ENCODE measurements around the gene RANBP3. TPM values are rescaled to one million over a fixed set of nuclear protein-coding genes. Genes with fewer than 3 reads are reported as not detected.

The RANBP3 gene
- total and polyA plus RNA-seq, 8 donors: 64.6 to 91.9 (median 77.1) TPM

DNA sequence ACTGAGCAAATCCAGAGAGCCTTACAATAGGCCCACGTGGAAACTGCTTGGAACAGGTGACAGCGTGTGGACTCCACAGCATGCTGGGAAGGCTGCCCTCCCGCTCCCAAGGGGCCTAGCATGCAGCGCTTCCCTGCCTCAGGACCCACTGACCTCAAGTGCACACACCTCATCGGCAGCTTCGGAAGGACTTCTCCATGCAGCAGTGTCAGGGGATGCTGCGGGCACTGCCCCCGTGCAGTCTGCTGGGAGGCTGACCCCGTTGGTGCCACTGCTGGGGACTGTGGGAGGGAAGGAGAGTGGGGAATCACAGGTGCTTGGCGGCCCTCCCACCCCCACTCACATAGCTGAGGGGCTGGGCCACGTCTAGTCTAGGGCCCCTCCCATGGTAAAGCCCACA, 46.7 kb downstream of the RANBP3 start:
- DNase-seq: peak in 1 of 4 donors; percentile 68
- no peak for ATAC-seq
- H3K9me3 ChIP-seq: no peaks in the 10 kb centered on the region
- peaks cover 4 to 9% of the 10 kb centered on the region in 2 donors for H3K4me1 ChIP-seq
- TF ChIP-seq, protein P1, sequence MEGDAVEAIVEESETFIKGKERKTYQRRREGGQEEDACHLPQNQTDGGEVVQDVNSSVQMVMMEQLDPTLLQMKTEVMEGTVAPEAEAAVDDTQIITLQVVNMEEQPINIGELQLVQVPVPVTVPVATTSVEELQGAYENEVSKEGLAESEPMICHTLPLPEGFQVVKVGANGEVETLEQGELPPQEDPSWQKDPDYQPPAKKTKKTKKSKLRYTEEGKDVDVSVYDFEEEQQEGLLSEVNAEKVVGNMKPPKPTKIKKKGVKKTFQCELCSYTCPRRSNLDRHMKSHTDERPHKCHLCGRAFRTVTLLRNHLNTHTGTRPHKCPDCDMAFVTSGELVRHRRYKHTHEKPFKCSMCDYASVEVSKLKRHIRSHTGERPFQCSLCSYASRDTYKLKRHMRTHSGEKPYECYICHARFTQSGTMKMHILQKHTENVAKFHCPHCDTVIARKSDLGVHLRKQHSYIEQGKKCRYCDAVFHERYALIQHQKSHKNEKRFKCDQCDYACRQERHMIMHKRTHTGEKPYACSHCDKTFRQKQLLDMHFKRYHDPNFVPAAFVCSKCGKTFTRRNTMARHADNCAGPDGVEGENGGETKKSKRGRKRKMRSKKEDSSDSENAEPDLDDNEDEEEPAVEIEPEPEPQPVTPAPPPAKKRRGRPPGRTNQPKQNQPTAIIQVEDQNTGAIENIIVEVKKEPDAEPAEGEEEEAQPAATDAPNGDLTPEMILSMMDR (IDR thresholded peaks at IDR 0.05): no peak
- no peak overlapping the region for H3K4me3 ChIP-seq
- H3K27me3 ChIP-seq: no peaks in the 10 kb centered on the region
- intact Hi-C loops (cut with DNase I): no loop called here
- peaks cover 0 to 100% of the 10 kb centered on the region in 2 donors for H3K36me3 ChIP-seq
- H3K27ac ChIP-seq: no peak overlapping the region

DNA sequence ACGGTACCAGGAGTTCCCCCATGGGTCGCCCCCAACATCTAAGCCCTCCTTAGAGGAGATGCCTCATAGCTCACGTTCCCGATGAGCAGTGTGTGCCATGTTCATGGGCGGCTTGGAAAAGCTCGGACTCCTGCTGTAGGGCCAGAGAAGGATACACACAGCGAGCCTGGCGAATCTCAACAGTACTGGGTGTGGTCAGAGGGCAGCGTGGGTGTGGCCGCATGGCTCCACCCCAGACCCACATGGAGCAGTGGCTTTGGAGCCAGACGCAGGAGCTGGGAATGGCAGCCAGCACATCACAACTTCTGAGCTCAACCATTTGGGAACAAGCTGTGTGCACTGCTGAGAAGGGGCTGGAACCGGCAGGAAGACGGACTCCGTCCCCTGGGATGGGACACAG, 48.3 kb downstream of the RANBP3 start:
- intact Hi-C loops (cut with DNase I): no loop called here
- Histone ChIP-seq H3K27me3 (no peaks in the 10 kb centered on the region), H3K36me3 (peaks cover 0 to 100% of the 10 kb centered on the region in 2 donors), H3K27ac (no peak overlapping the region), H3K4me3 (no peak overlapping the region), H3K4me1 (peaks cover 3 to 4% of the 10 kb centered on the region in 2 donors), H3K9me3 (no peaks in the 10 kb centered on the region)
- DNase-seq (no peak), ATAC-seq (no peak)
- TF ChIP-seq, protein P1 (IDR thresholded peaks at IDR 0.05): no peak

DNA sequence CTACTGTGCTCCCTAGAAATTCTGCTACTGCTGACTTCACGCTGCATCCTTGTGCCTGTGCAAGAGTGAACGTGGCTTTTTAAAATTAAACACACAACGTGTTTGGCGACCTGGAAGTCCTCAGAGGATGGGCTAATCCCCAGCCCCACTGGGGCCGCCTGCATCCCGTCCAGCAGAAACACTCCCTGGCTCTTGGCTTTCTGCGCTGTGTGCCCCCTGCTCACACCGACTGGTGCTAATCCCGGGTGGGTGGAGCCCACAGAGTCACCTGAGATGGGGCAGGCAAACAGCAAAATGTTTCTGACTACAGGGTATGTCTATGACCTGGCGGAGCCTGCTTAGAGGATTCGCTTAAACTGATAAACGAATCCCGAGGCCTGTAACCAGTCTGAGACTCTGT, 48.8 kb downstream of the RANBP3 start:
- Histone ChIP-seq H3K4me3 (no peak overlapping the region), H3K4me1 (peaks cover 0 to 4% of the 10 kb centered on the region in 2 donors), H3K27ac (no peak overlapping the region), H3K27me3 (no peaks in the 10 kb centered on the region), H3K9me3 (no peaks in the 10 kb centered on the region), H3K36me3 (peaks cover 0 to 100% of the 10 kb centered on the region in 2 donors)
- DNase-seq (no peak), ATAC-seq (no peak)
- TF ChIP-seq, protein P1 (IDR thresholded peaks at IDR 0.05): no peak
- intact Hi-C loops (cut with DNase I): no loop called here

DNA sequence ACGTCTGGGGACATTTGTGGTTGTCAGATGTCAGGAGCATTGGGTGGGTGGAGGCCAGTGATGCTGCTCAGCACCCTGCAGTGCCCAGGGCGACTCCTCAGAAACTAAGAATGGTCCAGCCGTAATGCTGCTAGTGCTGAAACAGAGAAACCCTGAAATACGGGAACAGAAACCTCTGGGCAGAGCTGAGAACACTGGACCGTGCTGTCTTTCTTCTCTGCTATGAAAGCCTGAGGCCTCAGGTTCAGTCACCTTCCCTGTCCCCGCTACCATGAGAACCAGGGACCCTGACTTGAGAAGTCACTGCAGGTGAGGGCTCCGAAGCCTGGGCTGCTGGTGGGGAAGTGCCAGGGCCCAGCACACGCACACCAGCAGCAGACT, 50.5 kb downstream of the RANBP3 start:
- intact Hi-C loops (cut with DNase I): no loop called here
- ATAC-seq (no peak), DNase-seq (no peak)
- Histone ChIP-seq H3K9me3 (no peaks in the 10 kb centered on the region), H3K4me1 (no peaks in the 10 kb centered on the region), H3K36me3 (peaks cover 5 to 100% of the 10 kb centered on the region in 2 donors), H3K27ac (peak overlapping the region in 1 of 2 donors; percentile 34), H3K27me3 (no peaks in the 10 kb centered on the region), H3K4me3 (no peak overlapping the region)
- TF ChIP-seq, protein P1 (IDR thresholded peaks at IDR 0.05): no peak

DNA sequence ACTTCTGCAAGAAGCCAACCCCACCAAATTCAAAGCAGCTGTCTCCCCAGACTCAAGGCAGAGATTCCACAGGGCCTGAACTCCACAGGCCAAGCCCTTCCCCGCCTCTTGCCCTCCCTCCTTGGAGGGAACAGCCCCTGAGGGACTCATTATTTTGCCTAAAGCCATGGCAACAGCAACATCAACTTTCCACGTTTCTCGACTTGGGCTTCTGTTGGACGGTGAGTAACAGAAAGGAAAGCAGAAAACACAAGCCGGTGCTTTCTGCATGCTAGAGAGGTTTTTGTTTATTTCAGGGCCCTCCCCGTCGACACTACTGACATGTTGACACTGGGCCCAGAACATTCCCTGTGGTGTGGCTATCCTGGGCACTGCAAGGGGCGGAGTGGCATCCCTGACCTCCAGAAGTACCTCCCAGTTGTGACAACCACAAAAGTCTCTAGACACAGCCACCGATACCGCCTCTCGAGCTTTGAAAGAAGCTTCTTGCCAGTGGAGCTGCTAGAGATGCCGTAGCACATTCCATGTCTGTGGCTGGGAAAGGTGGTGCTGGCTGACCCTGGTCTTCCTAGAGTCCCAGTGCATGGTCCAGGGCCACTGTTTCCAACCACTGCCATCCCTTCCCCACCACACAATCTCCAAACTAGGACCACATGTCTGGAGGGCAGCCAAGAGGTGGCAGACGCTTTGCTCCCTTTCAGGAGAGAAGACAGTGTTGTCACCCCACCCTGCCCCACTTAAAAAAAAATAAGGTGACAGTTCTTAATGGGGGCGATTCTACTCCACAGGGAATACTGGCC, 51.1 kb downstream of the RANBP3 start:
- peak overlapping the region in 1 of 2 donors; percentile 34 for H3K27ac ChIP-seq

More for the DNA sequence above, 51.1 kb downstream of the RANBP3 start:
- DNase-seq (no peak), ATAC-seq (peak; percentile 61)
- no peaks in the 10 kb centered on the region for H3K9me3 ChIP-seq
- intact Hi-C loops (cut with DNase I): no loop called here
- H3K4me1 ChIP-seq: no peaks in the 10 kb centered on the region
- no peaks in the 10 kb centered on the region for H3K27me3 ChIP-seq
- H3K36me3 ChIP-seq: peaks cover 5 to 100% of the 10 kb centered on the region in 2 donors
- TF ChIP-seq, protein P1 (IDR thresholded peaks at IDR 0.05): no peak
- H3K4me3 ChIP-seq: no peak overlapping the region
